Ovary (tissue), 3 donors: Measurements from ENCODE around the gene THADA.

Experiments used
- EP300 ChIP-seq: sonication (generic); formaldehyde crosslinking; IDR thresholded peaks from one replicate; pipeline ENCODE4 v1.6.1; 2017; ENCODE audit warnings: antibody characterized with exemption
- POLR2A ChIP-seq: fragments of 450-650 bp; IDR thresholded peaks from one replicate; pipeline ENCODE4 v1.6.1; 2017; ENCODE audit warnings: antibody characterized with exemption, mild to moderate bottlenecking, moderate library complexity
- TF ChIP-seq, protein P1 (sequence below), 3 donors: fragments of 450-650 bp in 2 of 3; fragments of 200-600 bp in 1 of 3; IDR thresholded peaks; one replicate each; pipeline versions ENCODE4 v1.5.1 to v1.8.0; 2016 to 2022; ENCODE audit warnings: antibody characterized with exemption in 3 of 3, mild to moderate bottlenecking in 1 of 3
- donor health status: DM: no; HTN: no; CAD: no.

GRCh38 chr2:43346602-43347567 is 249.0 kb downstream of the THADA start:
- TF ChIP-seq, protein P1, sequence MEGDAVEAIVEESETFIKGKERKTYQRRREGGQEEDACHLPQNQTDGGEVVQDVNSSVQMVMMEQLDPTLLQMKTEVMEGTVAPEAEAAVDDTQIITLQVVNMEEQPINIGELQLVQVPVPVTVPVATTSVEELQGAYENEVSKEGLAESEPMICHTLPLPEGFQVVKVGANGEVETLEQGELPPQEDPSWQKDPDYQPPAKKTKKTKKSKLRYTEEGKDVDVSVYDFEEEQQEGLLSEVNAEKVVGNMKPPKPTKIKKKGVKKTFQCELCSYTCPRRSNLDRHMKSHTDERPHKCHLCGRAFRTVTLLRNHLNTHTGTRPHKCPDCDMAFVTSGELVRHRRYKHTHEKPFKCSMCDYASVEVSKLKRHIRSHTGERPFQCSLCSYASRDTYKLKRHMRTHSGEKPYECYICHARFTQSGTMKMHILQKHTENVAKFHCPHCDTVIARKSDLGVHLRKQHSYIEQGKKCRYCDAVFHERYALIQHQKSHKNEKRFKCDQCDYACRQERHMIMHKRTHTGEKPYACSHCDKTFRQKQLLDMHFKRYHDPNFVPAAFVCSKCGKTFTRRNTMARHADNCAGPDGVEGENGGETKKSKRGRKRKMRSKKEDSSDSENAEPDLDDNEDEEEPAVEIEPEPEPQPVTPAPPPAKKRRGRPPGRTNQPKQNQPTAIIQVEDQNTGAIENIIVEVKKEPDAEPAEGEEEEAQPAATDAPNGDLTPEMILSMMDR (IDR thresholded peaks at IDR 0.05): no peak
- TF ChIP-seq POLR2A (no peak), EP300 (no peak)
